ENCODE results near the gene COX7A2.
A peak's percentile ranks its signal among the peaks of the same experiment; 100 is the strongest.

COX7A2 gene

GRCh38 chr6:75199889-75200288 is 43.7 kb downstream of the COX7A2 start:
- DNase-seq (ENCODE audit: low read depth), result peak; percentile 43

- DNase-seq (ENCODE audit: low read depth), result peak; percentile 88
These were observed 47.4 kb downstream of the COX7A2 start for GRCh38 chr6:75196081-75196687.

GRCh38 chr6:75188221-75188925 is 55.2 kb downstream of the COX7A2 start:
- DNase-seq (ENCODE audit: low read depth), result no peak
